ENCODE data around the gene KRTAP21-2. TPM values are rescaled to one million over a fixed set of nuclear protein-coding genes. Genes with fewer than 3 reads are reported as not detected.
"Not testable (repeated sequence)": the region's sequence is repeated elsewhere in the genome, so short reads cannot be mapped to it uniquely, and the experiment has no call there.

The KRTAP21-2 gene
- polyA plus RNA-seq: not detected
- long read RNA-seq, donor 1: 0 reads
- long read RNA-seq, donor 2: 0 reads
- long read RNA-seq, donor 3: 0 reads
- long read RNA-seq, donor 4: 0 reads
- long read RNA-seq, donor 5: 0 reads
- long read RNA-seq, donor 6: 0 reads
- long read RNA-seq, donor 7: 0 reads
- long read RNA-seq, donor 8: 0 reads
- long read RNA-seq, donor 9: 0 reads
- long read RNA-seq, donor 10: 0 reads

DNA sequence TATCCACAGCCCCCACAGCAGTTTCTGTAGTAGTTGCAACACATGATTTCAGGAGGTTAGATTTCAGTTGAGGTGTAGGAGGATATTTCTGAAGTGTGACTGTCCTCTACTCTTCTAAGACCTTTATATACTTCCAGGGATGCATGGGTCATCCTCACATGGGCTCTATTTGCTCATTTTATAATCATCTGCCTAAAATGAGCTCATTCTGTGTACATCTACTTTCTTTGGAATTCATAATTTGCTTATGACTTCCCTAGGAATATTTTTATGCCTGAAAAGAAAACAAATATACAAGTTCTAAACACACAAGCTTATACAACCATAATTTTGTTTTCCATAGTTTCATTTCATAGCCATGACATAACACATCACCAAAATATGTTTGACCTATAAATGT lies at the start of gene KRTAP21-2:
Gene KRTAP21-2 (minus strand): TSS at position 101 of the 400 bp plus-strand sequence. CDS start 57 bp downstream, at position 44.
- H3K4me1 ChIP-seq (ENCODE audit: control insufficient read depth in 3 of 3, insufficient read depth in 2 of 3, low read depth in 1 of 3, low read length in 2 of 3): no peaks in the 10 kb centered on the region
- DNase-seq (no peak), FAIRE-seq (no peak)
- peaks cover under 1 to 1% of the 10 kb centered on the region in 2 donors for H3K9me3 ChIP-seq (ENCODE audit: control insufficient read depth in 2 of 2, insufficient read depth in 1 of 2, low read depth in 1 of 2, low read length in 1 of 2)
- no peaks in the 10 kb centered on the region for H3K36me3 ChIP-seq (ENCODE audit: control insufficient read depth in 3 of 3, insufficient read depth in 2 of 3, low read depth in 1 of 3, low read length in 3 of 3)
- H3K27me3 ChIP-seq (ENCODE audit: control insufficient read depth in 3 of 3, insufficient read depth in 3 of 3, low read length in 3 of 3): no peaks in the 10 kb centered on the region
- no peak within 1 kb of the TSS for H3K27ac ChIP-seq (ENCODE audit: low read depth in 1 of 3, low read length in 2 of 3)
- H3K4me3 ChIP-seq (ENCODE audit: low read depth in 1 of 3, low read length in 3 of 3): no peak within 1 kb of the TSS

DNA sequence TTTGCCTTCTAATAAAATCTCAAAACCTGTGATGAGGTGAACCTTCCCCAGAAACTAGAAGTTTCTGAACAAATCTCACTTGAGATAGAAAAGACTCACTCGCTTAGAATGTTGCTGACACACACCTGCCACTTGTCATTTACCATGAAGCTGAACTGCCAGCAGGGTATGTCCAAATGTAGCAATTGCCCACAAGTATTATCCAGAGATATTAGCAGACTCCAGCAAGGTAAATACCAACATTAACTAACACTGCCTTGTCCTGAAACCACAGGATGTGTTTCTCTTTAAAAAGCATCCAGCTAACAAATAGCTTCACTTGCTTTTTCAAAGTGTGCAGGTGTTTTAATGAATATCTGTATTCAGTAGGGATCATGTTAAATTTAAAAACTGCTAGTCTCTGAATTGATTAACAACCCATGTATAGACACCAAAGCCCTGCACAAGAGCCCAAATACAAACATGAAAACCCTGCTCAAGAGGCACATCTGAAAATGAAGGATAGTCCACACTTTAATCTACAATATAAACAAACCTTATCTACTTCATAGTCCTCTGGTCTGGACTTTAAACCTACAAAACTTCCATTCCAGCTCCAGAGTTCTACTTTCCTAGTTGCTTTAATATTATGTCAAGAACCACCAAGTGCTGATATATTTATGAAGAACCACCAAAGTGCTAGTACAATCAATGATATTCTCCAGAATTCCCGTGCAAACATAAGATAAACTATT lies 46.7 kb upstream of the KRTAP21-2 start:
- H3K27me3 ChIP-seq (ENCODE audit: control insufficient read depth in 3 of 3, insufficient read depth in 3 of 3, low read length in 3 of 3): no peaks in the 10 kb centered on the region
- WGBS, 3 donors: 16 to 37% (median 20%) methylated on average over 2 of the region's 2 CpGs
- no peak overlapping the region for H3K27ac ChIP-seq (ENCODE audit: low read depth in 1 of 3, low read length in 2 of 3)
- FAIRE-seq (no peak), DNase-seq (peak; percentile 4 to 8)
- H3K9me3 ChIP-seq (ENCODE audit: control insufficient read depth in 2 of 2, insufficient read depth in 1 of 2, low read depth in 1 of 2, low read length in 1 of 2): peaks cover 0 to 2% of the 10 kb centered on the region in 2 donors
- H3K36me3 ChIP-seq (ENCODE audit: control insufficient read depth in 3 of 3, insufficient read depth in 2 of 3, low read depth in 1 of 3, low read length in 3 of 3): no peaks in the 10 kb centered on the region
- no peaks in the 10 kb centered on the region for H3K4me1 ChIP-seq (ENCODE audit: control insufficient read depth in 3 of 3, insufficient read depth in 2 of 3, low read depth in 1 of 3, low read length in 2 of 3)
- no peak overlapping the region for H3K4me3 ChIP-seq (ENCODE audit: low read depth in 1 of 3, low read length in 3 of 3)

DNA sequence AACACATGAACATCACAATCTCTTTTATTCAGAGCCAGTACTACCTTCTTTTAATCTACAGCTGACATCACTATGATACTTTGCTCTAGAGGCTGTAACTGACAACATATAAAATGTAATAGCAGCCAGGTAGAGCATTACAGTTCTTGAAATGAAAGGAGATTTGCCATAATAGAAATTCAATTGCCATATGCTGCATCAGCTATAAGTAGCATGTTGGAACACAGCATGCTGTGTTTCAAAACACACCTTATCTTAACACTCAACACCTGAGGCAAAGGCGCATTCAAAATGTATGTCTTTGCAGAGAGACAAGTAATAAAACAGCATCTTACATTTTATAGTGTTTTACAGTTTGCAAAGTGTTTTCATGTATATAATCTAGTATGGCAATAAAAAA lies 32.2 kb upstream of the KRTAP21-2 start:
- Histone ChIP-seq H3K9me3 (ENCODE audit: control insufficient read depth in 2 of 2, insufficient read depth in 1 of 2, low read depth in 1 of 2, low read length in 1 of 2) (no peaks in the 10 kb centered on the region), H3K4me3 (ENCODE audit: low read depth in 1 of 3, low read length in 3 of 3) (no peak overlapping the region), H3K36me3 (ENCODE audit: control insufficient read depth in 3 of 3, insufficient read depth in 2 of 3, low read depth in 1 of 3, low read length in 3 of 3) (no peaks in the 10 kb centered on the region), H3K4me1 (ENCODE audit: control insufficient read depth in 3 of 3, insufficient read depth in 2 of 3, low read depth in 1 of 3, low read length in 2 of 3) (no peaks in the 10 kb centered on the region), H3K27me3 (ENCODE audit: control insufficient read depth in 3 of 3, insufficient read depth in 3 of 3, low read length in 3 of 3) (no peaks in the 10 kb centered on the region), H3K27ac (ENCODE audit: low read depth in 1 of 3, low read length in 2 of 3) (no peak overlapping the region)
- WGBS, 3 donors: 84 to 97% (median 92%) methylated on average over 1 of the region's 1 CpG
- FAIRE-seq: no peak
- DNase-seq: peak in 1 of 2 donors; percentile 1

DNA sequence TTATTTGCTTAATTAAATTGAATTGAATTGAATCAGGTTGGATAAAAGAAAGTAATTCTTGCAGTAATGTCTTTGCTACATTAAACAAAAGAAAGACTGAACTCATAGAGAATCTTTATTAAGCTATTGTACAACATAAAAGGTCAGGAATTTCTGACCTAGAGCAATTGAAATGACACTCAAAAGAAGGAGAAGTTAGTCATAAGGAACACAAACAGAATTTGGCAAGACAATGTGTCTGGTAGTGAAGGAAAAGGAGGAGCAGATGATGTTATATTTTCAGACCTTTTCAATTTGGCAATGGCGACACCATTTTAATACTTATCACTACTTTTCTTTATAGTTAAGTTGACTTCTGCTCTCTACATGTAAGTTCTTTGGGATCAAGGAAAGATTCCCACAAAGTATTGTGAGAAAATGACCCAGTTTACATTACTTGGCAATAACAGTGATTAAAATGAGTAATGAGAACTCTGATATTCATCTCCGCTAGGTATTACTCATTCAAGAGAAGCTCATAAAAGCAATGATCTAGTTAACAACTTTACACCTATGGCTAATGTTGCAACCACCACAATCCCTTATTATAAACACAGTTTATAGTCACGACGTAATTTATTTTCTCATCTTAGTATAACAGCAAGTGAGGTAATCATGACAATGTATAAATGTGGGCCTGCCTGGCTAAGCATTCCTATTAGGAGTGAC lies 22.8 kb upstream of the KRTAP21-2 start:
- FAIRE-seq (no peak), DNase-seq (no peak)
- Histone ChIP-seq H3K4me3 (ENCODE audit: low read depth in 1 of 3, low read length in 3 of 3) (no peak overlapping the region), H3K9me3 (ENCODE audit: control insufficient read depth in 2 of 2, insufficient read depth in 1 of 2, low read depth in 1 of 2, low read length in 1 of 2) (no peaks in the 10 kb centered on the region), H3K36me3 (ENCODE audit: control insufficient read depth in 3 of 3, insufficient read depth in 2 of 3, low read depth in 1 of 3, low read length in 3 of 3) (no peaks in the 10 kb centered on the region), H3K4me1 (ENCODE audit: control insufficient read depth in 3 of 3, insufficient read depth in 2 of 3, low read depth in 1 of 3, low read length in 2 of 3) (no peaks in the 10 kb centered on the region), H3K27ac (ENCODE audit: low read depth in 1 of 3, low read length in 2 of 3) (no peak overlapping the region), H3K27me3 (ENCODE audit: control insufficient read depth in 3 of 3, insufficient read depth in 3 of 3, low read length in 3 of 3) (no peaks in the 10 kb centered on the region)
- 91 to 94% (median 93%) methylated on average over 4 of the region's 4 CpGs for WGBS, 3 donors

DNA sequence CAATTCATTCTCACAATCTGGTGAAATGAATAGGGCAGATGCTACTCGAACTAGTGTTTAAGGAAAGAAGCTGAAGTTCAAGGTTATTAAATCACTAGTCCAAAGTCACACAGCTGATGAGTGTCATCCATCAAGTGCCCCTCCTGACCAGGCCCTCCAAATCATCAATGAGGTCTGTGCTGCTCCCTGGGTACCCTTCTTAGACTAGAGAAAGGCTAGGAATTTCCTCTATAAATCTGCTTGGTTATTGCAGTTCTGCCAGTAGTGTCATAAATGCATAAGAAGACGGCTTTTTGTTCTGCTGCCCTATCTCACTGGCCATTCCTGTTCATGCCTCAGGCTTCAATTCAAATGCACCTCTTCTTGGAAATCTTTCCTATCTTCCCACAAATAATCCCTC lies 13.7 kb upstream of the KRTAP21-2 start:
- Histone ChIP-seq H3K27me3 (ENCODE audit: control insufficient read depth in 3 of 3, insufficient read depth in 3 of 3, low read length in 3 of 3) (no peaks in the 10 kb centered on the region), H3K4me1 (ENCODE audit: control insufficient read depth in 3 of 3, insufficient read depth in 2 of 3, low read depth in 1 of 3, low read length in 2 of 3) (no peaks in the 10 kb centered on the region), H3K27ac (ENCODE audit: low read depth in 1 of 3, low read length in 2 of 3) (no peak overlapping the region), H3K36me3 (ENCODE audit: control insufficient read depth in 3 of 3, insufficient read depth in 2 of 3, low read depth in 1 of 3, low read length in 3 of 3) (no peaks in the 10 kb centered on the region), H3K4me3 (ENCODE audit: low read depth in 1 of 3, low read length in 3 of 3) (no peak overlapping the region), H3K9me3 (ENCODE audit: control insufficient read depth in 2 of 2, insufficient read depth in 1 of 2, low read depth in 1 of 2, low read length in 1 of 2) (no peaks in the 10 kb centered on the region)
- 66 to 74% (median 69%) methylated on average over 2 of the region's 2 CpGs for WGBS, 3 donors
- no peak for FAIRE-seq
- DNase-seq: no peak

DNA sequence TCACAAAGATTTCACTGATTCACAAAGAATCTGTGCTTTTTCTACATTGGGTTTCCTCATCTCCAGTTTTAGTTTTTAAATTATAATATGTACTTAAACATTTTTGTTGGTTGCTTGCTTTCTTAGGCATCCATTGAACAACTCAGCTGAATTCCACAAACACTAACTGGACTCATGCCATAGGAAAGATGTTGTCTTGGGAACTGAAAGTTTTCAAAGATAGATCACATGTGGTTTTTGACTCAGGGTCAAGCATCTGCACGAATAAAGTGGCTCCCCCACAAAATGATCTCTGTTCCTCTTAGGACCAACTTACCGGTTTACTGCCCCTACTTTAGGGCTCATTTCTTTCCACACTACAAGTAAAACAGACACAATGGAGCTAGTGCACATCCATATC lies 11.2 kb upstream of the KRTAP21-2 start:
- H3K9me3 ChIP-seq (ENCODE audit: control insufficient read depth in 2 of 2, insufficient read depth in 1 of 2, low read depth in 1 of 2, low read length in 1 of 2): no peaks in the 10 kb centered on the region
- DNase-seq (no peak), FAIRE-seq (no peak)
- H3K4me1 ChIP-seq (ENCODE audit: control insufficient read depth in 3 of 3, insufficient read depth in 2 of 3, low read depth in 1 of 3, low read length in 2 of 3): no peaks in the 10 kb centered on the region
- no peaks in the 10 kb centered on the region for H3K27me3 ChIP-seq (ENCODE audit: control insufficient read depth in 3 of 3, insufficient read depth in 3 of 3, low read length in 3 of 3)
- no peak overlapping the region for H3K27ac ChIP-seq (ENCODE audit: low read depth in 1 of 3, low read length in 2 of 3)
- no peak overlapping the region for H3K4me3 ChIP-seq (ENCODE audit: low read depth in 1 of 3, low read length in 3 of 3)
- WGBS, 3 donors: 58 to 83% (median 74%) methylated on average over 2 of the region's 2 CpGs
- H3K36me3 ChIP-seq (ENCODE audit: control insufficient read depth in 3 of 3, insufficient read depth in 2 of 3, low read depth in 1 of 3, low read length in 3 of 3): no peaks in the 10 kb centered on the region

DNA sequence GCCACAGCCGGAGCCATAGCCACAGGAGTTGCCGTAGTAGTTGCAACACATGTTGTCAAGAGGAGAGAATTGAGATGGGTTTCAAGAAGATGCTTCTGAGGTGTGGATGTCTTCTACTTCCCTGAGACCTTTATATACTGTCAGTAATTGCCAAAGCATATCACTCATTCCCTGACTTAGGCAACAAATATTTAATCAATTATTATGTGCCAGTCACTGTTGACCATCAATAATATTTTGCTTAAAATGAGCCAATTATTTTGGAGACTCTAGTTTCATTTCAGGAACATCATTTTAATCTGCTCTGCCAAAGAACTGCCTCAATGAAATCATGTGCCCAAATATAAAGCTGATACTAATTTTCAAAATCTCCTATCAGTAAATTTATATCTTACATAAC lies 8.3 kb upstream of the KRTAP21-2 start, which contains the start of gene KRTAP21-1:
Gene KRTAP21-1 (minus strand): TSS at position 101 of the 400 bp plus-strand sequence. CDS start 50 bp downstream, at position 51.
- WGBS, 3 donors: 89 to 100% (median 92%) methylated on average over 2 of the region's 2 CpGs
- FAIRE-seq; H3K4me3 ChIP-seq (ENCODE audit: low read depth in 1 of 3, low read length in 3 of 3); H3K27ac ChIP-seq (ENCODE audit: low read depth in 1 of 3, low read length in 2 of 3); H3K36me3 ChIP-seq (ENCODE audit: control insufficient read depth in 3 of 3, insufficient read depth in 2 of 3, low read depth in 1 of 3, low read length in 3 of 3); H3K9me3 ChIP-seq (ENCODE audit: control insufficient read depth in 2 of 2, insufficient read depth in 1 of 2, low read depth in 1 of 2, low read length in 1 of 2); H3K4me1 ChIP-seq (ENCODE audit: control insufficient read depth in 3 of 3, insufficient read depth in 2 of 3, low read depth in 1 of 3, low read length in 2 of 3); DNase-seq; H3K27me3 ChIP-seq (ENCODE audit: control insufficient read depth in 3 of 3, insufficient read depth in 3 of 3, low read length in 3 of 3): not testable (repeated sequence)

DNA sequence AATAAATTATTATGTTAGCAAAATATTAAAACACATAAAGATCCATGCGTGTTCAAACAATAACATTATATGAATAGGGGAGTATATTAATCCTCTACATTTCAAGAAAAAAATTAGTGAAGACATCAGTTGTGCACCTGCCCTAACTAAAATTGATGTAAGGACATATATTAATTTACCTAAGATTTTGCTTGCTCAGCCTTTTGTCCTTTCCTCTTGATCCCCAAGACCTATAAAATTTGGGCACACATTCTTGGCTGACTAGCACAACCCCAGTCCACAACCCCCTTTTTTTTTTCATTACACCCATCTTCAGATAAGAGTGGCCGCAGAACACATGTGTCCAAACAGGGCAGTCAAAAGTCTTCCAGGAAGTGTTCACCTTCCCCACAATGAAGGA lies 6.6 kb downstream of the KRTAP21-2 start:
- Histone ChIP-seq H3K27me3 (ENCODE audit: control insufficient read depth in 3 of 3, insufficient read depth in 3 of 3, low read length in 3 of 3) (no peaks in the 10 kb centered on the region), H3K4me1 (ENCODE audit: control insufficient read depth in 3 of 3, insufficient read depth in 2 of 3, low read depth in 1 of 3, low read length in 2 of 3) (no peaks in the 10 kb centered on the region), H3K4me3 (ENCODE audit: low read depth in 1 of 3, low read length in 3 of 3) (no peak overlapping the region), H3K36me3 (ENCODE audit: control insufficient read depth in 3 of 3, insufficient read depth in 2 of 3, low read depth in 1 of 3, low read length in 3 of 3) (no peaks in the 10 kb centered on the region), H3K9me3 (ENCODE audit: control insufficient read depth in 2 of 2, insufficient read depth in 1 of 2, low read depth in 1 of 2, low read length in 1 of 2) (peaks cover 0 to 8% of the 10 kb centered on the region in 2 donors), H3K27ac (ENCODE audit: low read depth in 1 of 3, low read length in 2 of 3) (no peak overlapping the region)
- no peak for DNase-seq
- WGBS, 3 donors: 85 to 92% (median 90%) methylated on average over 2 of the region's 2 CpGs
- no peak for FAIRE-seq
